ENCODE results near the gene CPNE1.

CPNE1 gene

DNA sequence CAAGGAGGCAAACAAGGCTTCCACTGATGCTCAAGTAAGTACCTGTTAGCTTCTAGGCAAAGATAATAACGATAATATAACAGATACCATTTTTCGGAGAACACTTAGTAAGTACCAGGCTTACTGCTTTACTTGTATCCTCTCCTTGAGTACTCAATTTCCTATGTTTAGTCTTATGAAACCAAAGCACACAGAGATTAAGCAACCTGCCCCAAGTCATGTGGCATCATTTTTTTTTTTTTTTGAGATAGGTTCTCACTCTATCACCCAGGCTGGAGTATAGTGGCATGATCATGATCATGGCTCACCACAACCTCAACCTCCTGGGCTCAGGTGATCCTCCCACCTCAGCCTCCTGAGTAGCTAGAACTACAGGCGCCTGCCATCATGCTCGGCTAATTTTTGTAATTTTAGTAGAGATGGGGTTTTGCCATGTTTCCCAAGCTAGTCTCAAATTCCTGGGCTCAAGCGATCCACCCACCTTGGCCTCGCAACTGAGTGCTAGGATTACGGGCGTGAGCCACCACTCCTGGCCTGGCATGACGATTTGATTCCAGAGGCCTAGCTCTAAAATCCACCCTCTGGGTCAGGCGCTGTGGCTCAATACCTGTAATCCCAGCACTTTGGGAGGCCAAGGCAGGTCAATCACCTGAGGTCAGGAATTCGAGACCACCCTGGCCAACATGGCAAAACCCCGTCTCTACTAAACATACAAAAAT is 35.1 kb downstream of the CPNE1 start:
- H3K9me3 Mint-ChIP-seq = no peaks in the 10 kb centered on the region
- peaks cover 30% of the 10 kb centered on the region for H3K36me3 Mint-ChIP-seq (ENCODE audit: low read depth)
- H3K4me1 Mint-ChIP-seq (ENCODE audit: low read depth) = peaks cover 4% of the 10 kb centered on the region
- H3K27me3 Mint-ChIP-seq (ENCODE audit: low read depth) = no peaks in the 10 kb centered on the region
- no peak overlapping the region for H3K27ac Mint-ChIP-seq
- no peak overlapping the region for H3K4me3 Mint-ChIP-seq

DNA sequence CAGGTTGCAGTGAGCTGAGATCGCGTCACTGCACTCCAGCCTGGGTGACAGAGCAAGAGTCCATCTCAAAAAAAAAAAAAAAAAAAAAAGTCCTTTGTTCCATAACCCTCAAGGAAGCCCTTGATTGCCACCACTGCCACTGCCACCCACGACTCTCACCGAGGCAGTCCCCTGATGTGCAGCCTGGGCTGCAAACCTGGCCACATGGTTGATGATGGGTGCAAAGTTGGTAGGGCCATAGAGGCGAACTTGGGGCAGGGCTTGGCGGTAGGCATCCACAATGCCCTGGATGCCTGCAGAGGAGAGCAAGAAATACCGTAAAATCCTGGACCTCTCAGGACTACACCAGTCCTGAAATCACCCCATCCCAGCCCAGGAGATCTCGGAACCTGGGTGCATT is 37.6 kb downstream of the CPNE1 start:
- peaks cover 28% of the 10 kb centered on the region for H3K36me3 Mint-ChIP-seq (ENCODE audit: low read depth)
- H3K9me3 Mint-ChIP-seq = no peaks in the 10 kb centered on the region
- H3K27me3 Mint-ChIP-seq (ENCODE audit: low read depth) = no peaks in the 10 kb centered on the region
- no peak overlapping the region for H3K27ac Mint-ChIP-seq
- H3K4me1 Mint-ChIP-seq (ENCODE audit: low read depth) = no peaks in the 10 kb centered on the region
- H3K4me3 Mint-ChIP-seq = no peak overlapping the region

DNA sequence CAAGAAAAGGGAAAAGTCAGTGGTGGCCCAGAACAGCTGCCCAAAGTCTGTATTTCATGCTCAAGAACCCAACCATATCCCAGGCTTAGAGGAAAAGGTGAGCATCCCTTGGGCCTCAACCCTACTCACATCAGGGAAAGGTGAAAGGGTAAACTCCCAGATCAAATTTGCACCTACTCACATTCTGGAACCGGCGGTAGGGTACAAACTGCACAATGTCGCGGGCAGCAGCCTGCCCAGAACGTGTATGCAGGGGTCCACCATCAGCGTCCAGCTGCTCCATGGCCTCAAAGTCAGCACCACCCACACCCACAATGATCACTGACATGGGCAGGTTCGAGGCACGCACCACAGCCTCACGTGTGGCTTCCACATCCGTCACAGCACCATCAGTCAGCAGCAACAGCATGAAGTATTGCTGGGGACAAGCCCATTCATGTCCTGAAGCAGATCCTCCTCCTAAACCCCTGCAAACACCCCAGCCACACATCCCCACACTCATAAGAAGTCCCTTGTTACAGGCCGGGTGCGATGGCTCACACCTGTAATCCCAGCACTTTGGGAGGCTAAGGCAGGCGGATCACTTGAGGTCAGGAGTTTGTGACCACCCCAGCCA is 38.2 kb downstream of the CPNE1 start:
- Mint-ChIP-seq H3K36me3 (ENCODE audit: low read depth) (peaks cover 32% of the 10 kb centered on the region), H3K27ac (no peak overlapping the region), H3K9me3 (no peaks in the 10 kb centered on the region), H3K4me1 (ENCODE audit: low read depth) (peaks cover 1% of the 10 kb centered on the region), H3K27me3 (ENCODE audit: low read depth) (no peaks in the 10 kb centered on the region), H3K4me3 (no peak overlapping the region)

DNA sequence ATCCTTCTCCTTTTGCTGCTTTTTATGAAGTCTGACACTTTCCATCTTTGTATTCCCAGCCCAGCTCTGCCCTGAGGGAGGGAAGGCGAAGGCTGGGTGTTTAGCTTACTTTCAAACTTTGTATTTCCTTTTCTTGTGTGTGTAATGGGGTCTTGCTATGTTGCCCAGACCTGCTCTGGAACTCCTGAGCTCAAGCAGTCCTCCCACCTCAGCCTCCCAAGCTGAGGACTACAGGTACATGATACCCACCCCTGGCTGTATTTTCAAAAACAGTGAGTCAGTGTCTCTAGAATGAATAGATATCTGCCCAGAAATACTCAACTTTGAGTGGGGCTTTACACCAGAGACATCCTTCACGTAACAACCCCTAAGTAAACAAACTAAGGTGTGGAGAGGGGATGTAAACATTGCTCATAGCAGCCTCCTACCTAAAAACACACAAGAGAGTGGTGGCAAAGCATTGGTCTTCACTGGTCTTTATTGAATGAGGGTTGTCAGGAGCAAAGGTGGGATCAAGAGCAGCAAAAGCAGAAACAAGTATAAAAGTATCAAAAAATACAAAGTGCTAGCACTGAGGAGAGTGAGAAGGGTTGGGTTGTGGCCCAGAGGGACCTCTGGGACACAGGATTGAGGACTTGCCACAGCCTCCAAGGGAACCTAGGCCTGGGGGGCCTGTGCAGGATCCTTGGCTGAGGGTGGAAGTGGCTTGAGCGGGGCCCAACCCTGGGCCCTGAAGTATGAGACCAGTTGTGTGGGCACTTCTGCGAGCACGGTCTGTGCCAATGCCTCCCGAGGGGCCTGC is 38.9 kb downstream of the CPNE1 start:
- H3K4me1 Mint-ChIP-seq (ENCODE audit: low read depth) = peaks cover 2% of the 10 kb centered on the region
- H3K4me3 Mint-ChIP-seq = no peak overlapping the region
- no peaks in the 10 kb centered on the region for H3K27me3 Mint-ChIP-seq (ENCODE audit: low read depth)
- H3K27ac Mint-ChIP-seq = peak overlapping the region; percentile 13
- H3K36me3 Mint-ChIP-seq (ENCODE audit: low read depth) = peaks cover 33% of the 10 kb centered on the region
- no peaks in the 10 kb centered on the region for H3K9me3 Mint-ChIP-seq

DNA sequence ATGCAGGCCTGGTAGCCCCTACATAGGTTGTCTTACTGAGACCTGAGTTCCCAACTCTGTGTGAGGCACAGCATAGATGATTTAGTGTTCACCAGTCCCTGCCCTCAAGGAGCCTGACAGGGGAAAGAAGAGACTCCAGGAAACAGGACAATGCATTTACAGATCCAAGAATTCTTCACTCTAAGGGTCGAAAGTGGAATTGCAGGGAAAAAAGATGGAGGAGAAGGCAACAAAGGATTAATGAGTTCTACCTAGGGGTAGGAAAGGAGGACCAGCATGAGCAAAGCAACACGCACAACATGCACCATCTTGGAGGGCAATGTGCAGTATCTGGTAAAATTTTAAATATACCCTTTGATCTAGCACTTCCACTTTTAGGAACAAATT is 43.1 kb downstream of the CPNE1 start:
- H3K27me3 Mint-ChIP-seq (ENCODE audit: low read depth) = no peaks in the 10 kb centered on the region
- peaks cover 10% of the 10 kb centered on the region for H3K36me3 Mint-ChIP-seq (ENCODE audit: low read depth)
- no peak overlapping the region for H3K27ac Mint-ChIP-seq
- H3K4me3 Mint-ChIP-seq = no peak overlapping the region
- no peaks in the 10 kb centered on the region for H3K9me3 Mint-ChIP-seq
- peaks cover 26% of the 10 kb centered on the region for H3K4me1 Mint-ChIP-seq (ENCODE audit: low read depth)

DNA sequence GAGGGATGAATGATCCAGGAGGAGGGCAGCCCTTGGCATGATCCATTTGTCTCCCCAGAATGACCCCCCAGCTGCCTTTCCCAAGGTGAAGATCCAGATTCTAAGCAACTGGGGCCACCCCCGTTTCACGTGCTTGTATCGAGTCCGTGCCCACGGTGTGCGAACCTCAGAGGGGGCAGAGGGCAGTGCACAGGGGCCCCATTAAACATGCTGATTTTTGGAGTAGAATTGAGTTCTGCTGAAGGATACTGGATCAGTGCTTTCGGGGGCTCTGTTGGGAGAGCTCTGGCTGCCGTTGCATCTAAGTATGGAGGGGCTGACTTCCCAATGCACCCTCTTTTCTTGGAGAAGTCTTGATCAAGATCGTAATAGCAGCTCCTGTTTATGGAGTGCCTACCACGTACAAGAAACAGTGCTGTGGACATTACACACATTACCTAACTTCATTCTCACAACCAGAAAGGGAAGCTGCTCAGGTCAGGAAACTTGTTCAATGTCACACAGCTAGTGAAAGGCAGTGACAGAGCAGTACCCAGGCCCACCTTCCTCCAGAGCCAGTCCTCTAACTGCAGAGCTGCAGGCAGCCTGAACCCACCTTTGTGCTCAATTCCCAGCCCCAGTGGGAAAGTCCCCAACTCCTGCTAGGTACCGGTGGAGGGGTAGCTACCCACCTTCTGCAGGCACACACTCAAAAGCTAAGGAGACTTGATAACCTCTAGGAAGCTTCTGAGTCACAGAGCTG is 43.7 kb downstream of the CPNE1 start:
- peaks cover 26% of the 10 kb centered on the region for H3K4me1 Mint-ChIP-seq (ENCODE audit: low read depth)
- peaks cover 10% of the 10 kb centered on the region for H3K36me3 Mint-ChIP-seq (ENCODE audit: low read depth)
- H3K27me3 Mint-ChIP-seq (ENCODE audit: low read depth) = no peaks in the 10 kb centered on the region
- H3K9me3 Mint-ChIP-seq = no peaks in the 10 kb centered on the region
- no peak overlapping the region for H3K4me3 Mint-ChIP-seq
- H3K27ac Mint-ChIP-seq = no peak overlapping the region

DNA sequence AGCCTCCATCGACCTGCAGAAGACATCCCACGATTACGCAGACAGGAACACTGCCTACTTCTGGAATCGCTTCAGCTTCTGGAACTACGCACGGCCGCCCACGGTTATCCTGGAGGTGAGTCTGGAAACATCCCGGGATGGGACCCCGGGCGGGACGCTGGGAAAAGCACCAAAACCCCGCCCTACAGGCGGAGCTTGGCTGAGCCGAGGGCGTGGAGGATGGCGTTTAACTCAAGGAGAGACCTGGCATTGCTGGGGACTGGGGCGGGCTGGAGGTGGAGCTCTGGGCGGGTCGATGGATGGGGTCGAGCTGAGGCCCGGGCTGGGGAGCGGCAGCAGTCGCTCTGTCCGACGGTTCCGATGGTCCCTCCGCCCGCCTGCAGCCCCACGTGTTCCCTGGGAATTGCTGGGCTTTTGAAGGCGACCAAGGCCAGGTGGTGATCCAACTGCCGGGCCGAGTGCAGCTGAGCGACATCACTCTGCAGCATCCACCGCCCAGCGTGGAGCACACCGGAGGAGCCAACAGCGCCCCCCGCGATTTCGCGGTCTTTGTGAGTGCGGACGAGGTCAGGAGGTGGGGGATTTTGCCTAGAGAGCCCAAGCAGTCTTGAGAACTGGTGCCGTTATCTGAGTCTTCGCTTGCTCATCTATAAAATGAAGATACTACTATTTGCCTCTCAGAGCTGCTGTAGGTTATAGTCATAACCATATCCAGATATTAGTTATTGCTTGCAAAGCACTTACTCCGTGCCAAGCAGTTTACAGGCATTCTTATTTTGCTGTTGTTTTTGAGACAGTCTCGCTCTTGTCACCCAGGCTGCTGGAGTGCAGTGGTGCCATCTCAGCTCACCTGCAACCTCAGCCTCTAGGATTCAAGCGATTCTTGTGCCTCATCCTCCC is 45.3 kb downstream of the CPNE1 start:
- H3K27ac Mint-ChIP-seq = peak overlapping the region; percentile 82
- peaks cover 4% of the 10 kb centered on the region for H3K36me3 Mint-ChIP-seq (ENCODE audit: low read depth)
- no peaks in the 10 kb centered on the region for H3K9me3 Mint-ChIP-seq
- peaks cover 29% of the 10 kb centered on the region for H3K4me1 Mint-ChIP-seq (ENCODE audit: low read depth)
- H3K27me3 Mint-ChIP-seq (ENCODE audit: low read depth) = no peaks in the 10 kb centered on the region
- peak overlapping the region; percentile 87 for H3K4me3 Mint-ChIP-seq

DNA sequence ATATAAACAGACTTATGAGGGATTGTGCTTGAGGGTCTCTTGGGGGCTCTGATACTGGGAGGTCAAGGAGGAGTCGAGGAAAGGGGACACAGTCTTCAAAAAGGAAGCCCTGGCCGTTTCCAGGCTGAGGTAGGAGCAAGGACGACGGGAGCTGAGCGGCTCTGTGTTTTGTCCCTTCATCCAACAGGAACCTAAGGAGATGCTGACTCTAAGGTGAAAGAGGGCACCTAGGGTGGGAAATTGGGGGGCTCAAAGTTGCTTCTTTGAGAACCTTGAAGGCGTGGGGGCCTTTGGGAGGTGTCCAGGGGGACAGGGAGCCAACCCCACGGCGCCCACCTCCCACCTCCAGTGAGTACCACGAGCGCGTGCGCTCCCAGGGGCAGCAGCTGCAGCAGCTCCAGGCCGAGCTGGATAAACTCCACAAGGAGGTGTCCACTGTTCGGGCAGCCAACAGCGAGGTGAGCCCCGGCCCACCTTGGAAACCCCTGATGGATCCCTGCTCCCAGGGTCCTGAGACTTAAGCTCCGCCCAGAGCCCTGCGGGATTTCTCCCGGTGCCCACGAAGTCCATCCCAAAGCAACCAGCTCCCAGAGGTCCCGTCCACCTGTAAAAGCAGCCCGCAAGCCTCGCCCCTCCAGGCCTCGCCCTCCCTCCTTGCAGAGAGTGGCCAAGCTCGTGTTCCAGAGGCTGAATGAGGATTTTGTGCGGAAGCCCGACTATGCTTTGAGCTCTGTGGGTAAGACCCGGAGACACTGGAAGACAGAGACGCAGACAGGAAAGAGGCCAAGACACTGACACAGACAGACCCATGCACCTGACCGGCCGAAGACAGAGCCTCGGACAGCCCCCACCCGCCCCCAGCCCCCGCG is 46.2 kb downstream of the CPNE1 start:
- H3K27ac Mint-ChIP-seq = peak overlapping the region; percentile 91
- peaks cover 4% of the 10 kb centered on the region for H3K36me3 Mint-ChIP-seq (ENCODE audit: low read depth)
- H3K9me3 Mint-ChIP-seq = no peaks in the 10 kb centered on the region
- peaks cover 29% of the 10 kb centered on the region for H3K4me1 Mint-ChIP-seq (ENCODE audit: low read depth)
- H3K4me3 Mint-ChIP-seq = peak overlapping the region; percentile 87
- H3K27me3 Mint-ChIP-seq (ENCODE audit: low read depth) = no peaks in the 10 kb centered on the region

DNA sequence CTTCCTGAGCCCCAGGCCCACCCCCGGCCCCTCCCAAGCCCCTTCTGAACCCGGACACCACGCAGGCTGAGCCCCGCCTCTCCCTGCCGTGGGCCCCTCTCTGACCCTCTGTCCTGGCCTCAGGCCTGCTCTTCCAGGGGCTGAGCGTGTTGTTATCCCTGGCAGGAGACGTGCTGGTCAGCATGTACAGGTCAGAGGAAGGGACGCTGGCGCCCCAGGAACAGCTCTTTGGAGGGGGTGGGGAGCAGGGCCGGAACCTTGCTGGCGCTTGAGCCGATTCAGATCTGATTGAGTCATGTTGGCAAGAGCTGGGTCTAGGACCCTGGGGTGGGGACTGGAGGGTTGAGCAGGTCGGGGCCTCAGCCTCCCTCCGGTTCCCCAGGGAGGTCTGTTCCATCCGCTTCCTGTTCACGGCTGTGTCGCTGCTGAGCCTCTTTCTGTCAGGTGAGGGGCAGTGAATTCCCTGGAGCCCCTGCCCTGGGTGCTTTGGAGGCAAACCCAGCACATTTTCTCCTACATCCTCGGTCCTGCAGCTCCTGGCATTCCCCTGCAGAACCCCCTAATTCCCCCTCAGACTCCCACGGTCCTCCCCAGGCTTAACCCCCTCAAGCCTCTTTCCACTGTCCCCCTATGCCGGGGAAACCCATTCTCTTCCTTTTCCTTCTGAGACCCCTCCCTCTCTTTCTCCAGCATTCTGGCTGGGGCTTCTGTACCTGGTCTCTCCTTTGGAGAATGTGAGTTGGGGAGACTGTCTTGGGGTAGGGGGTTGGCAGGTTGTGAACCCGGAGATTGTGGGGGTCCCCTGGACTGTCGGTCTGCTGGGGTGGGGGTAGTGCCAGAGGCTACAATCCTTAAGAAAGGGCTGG is 47.1 kb downstream of the CPNE1 start:
- H3K36me3 Mint-ChIP-seq (ENCODE audit: low read depth) = peaks cover 4% of the 10 kb centered on the region
- H3K9me3 Mint-ChIP-seq = no peaks in the 10 kb centered on the region
- H3K4me3 Mint-ChIP-seq = peak overlapping the region; percentile 87
- peaks cover 29% of the 10 kb centered on the region for H3K4me1 Mint-ChIP-seq (ENCODE audit: low read depth)
- H3K27ac Mint-ChIP-seq = peak overlapping the region; percentile 91
- H3K27me3 Mint-ChIP-seq (ENCODE audit: low read depth) = no peaks in the 10 kb centered on the region

DNA sequence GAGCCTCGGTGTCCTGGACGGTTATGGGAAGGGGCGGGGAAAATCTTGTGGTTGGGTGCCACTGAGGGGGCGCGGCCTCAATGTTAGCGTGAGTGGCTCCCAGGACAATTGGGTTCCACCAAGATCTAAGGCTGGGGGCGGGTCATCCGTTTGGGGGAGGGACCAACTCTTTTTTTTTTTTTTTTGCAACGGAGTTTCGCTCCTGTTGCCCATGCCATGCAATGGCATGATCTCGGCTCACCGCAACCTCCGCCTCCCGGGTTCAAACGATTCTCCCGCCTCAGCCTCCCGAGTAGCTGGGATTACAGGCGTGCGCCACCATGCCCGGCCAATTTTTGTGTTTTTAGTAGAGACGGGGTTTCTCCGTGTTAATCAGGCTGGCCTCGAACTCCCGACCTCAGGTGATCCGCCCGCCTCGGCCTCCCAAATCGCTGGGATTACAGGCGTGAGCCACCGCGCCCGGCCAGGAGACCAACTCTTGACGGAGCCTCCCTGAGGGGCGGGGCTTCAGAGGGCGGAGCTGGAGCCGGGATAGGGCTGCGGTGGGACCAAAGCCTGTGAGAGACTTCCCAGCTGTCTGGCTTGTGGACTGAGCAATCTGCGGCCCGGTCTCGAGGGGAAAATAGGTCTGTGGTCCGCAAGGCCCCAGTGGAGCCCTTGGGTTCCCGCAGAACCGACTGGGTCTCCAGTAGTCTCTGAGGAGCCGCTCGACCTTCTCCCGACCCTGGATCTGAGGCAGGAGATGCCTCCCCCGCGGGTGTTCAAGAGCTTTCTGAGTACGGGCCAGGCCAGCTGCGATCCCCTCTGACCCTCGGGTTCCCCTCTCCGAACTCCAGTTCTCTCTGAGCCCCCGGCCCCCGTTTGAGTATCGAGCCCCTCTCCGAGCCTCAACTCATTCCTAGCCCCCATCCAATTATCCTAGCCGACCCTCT is 48.0 kb downstream of the CPNE1 start:
- peak overlapping the region; percentile 87 for H3K4me3 Mint-ChIP-seq
- H3K27ac Mint-ChIP-seq = peak overlapping the region; percentile 91
- no peaks in the 10 kb centered on the region for H3K9me3 Mint-ChIP-seq
- H3K36me3 Mint-ChIP-seq (ENCODE audit: low read depth) = peaks cover 3% of the 10 kb centered on the region
- peaks cover 29% of the 10 kb centered on the region for H3K4me1 Mint-ChIP-seq (ENCODE audit: low read depth)
- no peaks in the 10 kb centered on the region for H3K27me3 Mint-ChIP-seq (ENCODE audit: low read depth)

DNA sequence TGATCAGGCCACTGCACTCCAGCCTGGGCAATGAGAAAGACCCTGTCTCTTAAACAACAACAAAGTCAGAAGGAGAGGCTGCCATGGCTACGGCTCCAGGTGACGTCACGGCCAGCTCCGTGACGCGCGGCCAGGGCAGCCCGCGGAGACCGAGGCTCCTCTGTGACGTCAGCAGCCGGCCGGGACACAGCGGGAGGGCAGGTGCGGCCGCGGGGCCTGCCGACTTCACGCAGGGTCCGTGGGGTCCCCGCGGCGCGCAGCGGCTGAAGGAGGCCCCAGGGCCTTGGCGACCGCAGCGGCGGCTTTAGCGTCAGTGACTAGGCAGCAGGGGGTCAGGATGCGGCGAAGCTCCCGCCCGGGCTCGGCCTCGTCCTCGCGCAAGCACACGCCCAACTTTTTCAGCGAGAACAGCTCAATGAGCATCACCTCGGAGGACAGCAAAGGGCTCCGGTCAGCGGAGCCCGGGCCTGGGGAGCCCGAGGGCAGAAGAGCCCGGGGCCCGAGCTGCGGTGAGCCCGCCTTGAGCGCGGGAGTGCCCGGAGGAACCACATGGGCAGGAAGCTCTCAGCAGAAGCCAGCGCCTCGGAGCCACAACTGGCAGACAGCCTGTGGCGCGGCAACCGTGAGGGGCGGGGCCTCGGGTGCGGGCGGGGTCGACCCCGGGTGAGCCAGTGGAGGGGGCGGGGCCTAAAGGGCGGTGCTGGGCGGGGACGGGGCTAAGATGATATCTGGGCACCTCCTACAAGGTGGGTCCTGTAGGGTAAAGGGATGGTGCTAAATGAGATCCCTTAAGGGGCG is 48.8 kb downstream of the CPNE1 start, which contains the start of gene SPAG4:
TSS of gene SPAG4 (plus strand) at position 163 of the 798 bp plus-strand sequence. CDS start at position 338, 175 bp downstream.
- peak within 1 kb of the TSS; percentile 87 for H3K4me3 Mint-ChIP-seq
- H3K27ac Mint-ChIP-seq = peak within 1 kb of the TSS; percentile 94
- no peaks in the 10 kb centered on the region for H3K9me3 Mint-ChIP-seq
- H3K27me3 Mint-ChIP-seq (ENCODE audit: low read depth) = no peaks in the 10 kb centered on the region
- no peaks in the 10 kb centered on the region for H3K36me3 Mint-ChIP-seq (ENCODE audit: low read depth)
- peaks cover 27% of the 10 kb centered on the region for H3K4me1 Mint-ChIP-seq (ENCODE audit: low read depth)
